Stimulated activated CD8-positive, alpha-beta memory T cell treated with anti-CD3 and anti-CD28 coated beads, Interleukin-7, amount 100 ng/mL, for 48 hours (primary cell): ENCODE results near the gene C20orf144.
"Not testable (repeated sequence)": the region's sequence is repeated elsewhere in the genome, so short reads cannot be mapped to it uniquely, and the experiment has no call there.

Source experiments
- DNase-seq, 2 donors: peaks; one replicate each; pipeline ENCODE4 v3.0.0-alpha.2; 2020; ENCODE audit warnings: low read depth in 1 of 2; ENCODE audit errors: extremely low read depth in 1 of 2

Gene C20orf144

GRCh38 chr20:33662172-33662571 lies at the start of gene C20orf144:
Gene C20orf144 (plus strand): TSS chr20:33662327. CDS start chr20:33662346, 19 bp downstream.
- no peak for DNase-seq

- no peak for DNase-seq
Observed at GRCh38 chr20:33621717-33622400, 40.3 kb upstream of the C20orf144 start.

GRCh38 chr20:33622705-33623365 lies 39.3 kb upstream of the C20orf144 start:
- no peak for DNase-seq

- no peak for DNase-seq
Observed at GRCh38 chr20:33624399-33624798, 37.7 kb upstream of the C20orf144 start.

GRCh38 chr20:33626190-33626589 lies 35.9 kb upstream of the C20orf144 start:
- DNase-seq = no peak

- no peak for DNase-seq
Observed at GRCh38 chr20:33627577-33628216, 34.4 kb upstream of the C20orf144 start.

GRCh38 chr20:33629533-33629932 lies 32.6 kb upstream of the C20orf144 start:
- no peak for DNase-seq

- DNase-seq = no peak
Observed at GRCh38 chr20:33629979-33630378, 32.1 kb upstream of the C20orf144 start.

GRCh38 chr20:33630507-33630906 lies 31.6 kb upstream of the C20orf144 start:
- no peak for DNase-seq

- DNase-seq = not testable (repeated sequence)
Observed at GRCh38 chr20:33631910-33632309, 30.2 kb upstream of the C20orf144 start.

- no peak for DNase-seq
Observed at GRCh38 chr20:33635341-33635740, 26.8 kb upstream of the C20orf144 start.

- DNase-seq = no peak
Observed at GRCh38 chr20:33636776-33637175, 25.4 kb upstream of the C20orf144 start.

- no peak for DNase-seq
Observed at GRCh38 chr20:33640287-33640686, 21.8 kb upstream of the C20orf144 start.

- DNase-seq = no peak
Observed at GRCh38 chr20:33644313-33645071, 17.6 kb upstream of the C20orf144 start.

- no peak for DNase-seq
Observed at GRCh38 chr20:33645072-33645358, 17.1 kb upstream of the C20orf144 start.

- no peak for DNase-seq
Observed at GRCh38 chr20:33645396-33645795, 16.7 kb upstream of the C20orf144 start.

- DNase-seq = no peak
Observed at GRCh38 chr20:33646191-33646590, 15.9 kb upstream of the C20orf144 start.

- DNase-seq = not testable (repeated sequence)
Observed at GRCh38 chr20:33646959-33647602, 15.0 kb upstream of the C20orf144 start.

- DNase-seq = no peak
Observed at GRCh38 chr20:33647603-33648395, 14.3 kb upstream of the C20orf144 start.

- DNase-seq = no peak
Observed at GRCh38 chr20:33648396-33649004, 13.6 kb upstream of the C20orf144 start.
